ENCODE measurements around the gene ZW10. TPM values are rescaled to one million over a fixed set of nuclear protein-coding genes. Genes with fewer than 3 reads are reported as not detected.

ZW10 gene
- total RNA-seq, 1 donor from 2014 or later: 8.0 TPM

Other genes starting within 250 kb of the ZW10 start
- gene TMPRSS5, start 67.4 kb downstream of the ZW10 start, total RNA-seq: 0.81 TPM
- not detected for gene CLDN25, start 6.1 kb upstream of the ZW10 start, total RNA-seq
- 139 TPM for gene USP28, start 101.9 kb upstream of the ZW10 start, total RNA-seq
- gene HTR3B, start 131.1 kb upstream of the ZW10 start, total RNA-seq: not detected
- not detected for gene HTR3A, start 201.4 kb upstream of the ZW10 start, total RNA-seq

Data from cardiac septum (tissue), 1 donor.